Stimulated activated CD4-positive, alpha-beta T cell treated with anti-CD3 and anti-CD28 coated beads, Interleukin-4, amount 100 ng/mL, for 48 hours (primary cell): ENCODE results near the gene NLGN1.

Source experiments
- DNase-seq, 2 donors: peaks; one replicate each; pipeline ENCODE4 v3.0.0-alpha.2; 2020; ENCODE audit warnings: low read depth in 2 of 2

NLGN1 gene

GRCh38 chr3:174275336-174275735 is 877.8 kb downstream of the NLGN1 start:
- DNase-seq = no peak

GRCh38 chr3:174276826-174277225 is 879.3 kb downstream of the NLGN1 start:
- DNase-seq = no peak

DNA sequence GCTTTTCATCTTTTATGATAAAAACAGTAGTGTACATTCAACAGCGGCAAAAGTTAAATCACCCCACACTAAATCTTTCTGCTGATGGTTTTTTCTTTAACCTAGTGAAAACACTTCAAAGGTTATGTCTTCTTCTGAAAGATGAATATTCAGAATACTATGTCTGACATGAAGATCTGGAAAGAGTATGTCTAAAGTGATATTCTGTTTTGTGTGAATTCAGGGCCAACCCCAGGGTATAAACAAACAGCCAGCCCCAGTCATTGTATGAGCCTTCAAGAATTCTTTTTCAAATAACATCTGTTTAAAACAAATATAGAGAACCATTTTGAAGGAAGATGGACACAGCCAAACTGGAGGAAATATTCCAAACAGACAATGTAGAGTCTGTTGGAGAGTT is 880.5 kb downstream of the NLGN1 start:
- DNase-seq = no peak

GRCh38 chr3:174280186-174280585 is 882.6 kb downstream of the NLGN1 start:
- DNase-seq = no peak

DNA sequence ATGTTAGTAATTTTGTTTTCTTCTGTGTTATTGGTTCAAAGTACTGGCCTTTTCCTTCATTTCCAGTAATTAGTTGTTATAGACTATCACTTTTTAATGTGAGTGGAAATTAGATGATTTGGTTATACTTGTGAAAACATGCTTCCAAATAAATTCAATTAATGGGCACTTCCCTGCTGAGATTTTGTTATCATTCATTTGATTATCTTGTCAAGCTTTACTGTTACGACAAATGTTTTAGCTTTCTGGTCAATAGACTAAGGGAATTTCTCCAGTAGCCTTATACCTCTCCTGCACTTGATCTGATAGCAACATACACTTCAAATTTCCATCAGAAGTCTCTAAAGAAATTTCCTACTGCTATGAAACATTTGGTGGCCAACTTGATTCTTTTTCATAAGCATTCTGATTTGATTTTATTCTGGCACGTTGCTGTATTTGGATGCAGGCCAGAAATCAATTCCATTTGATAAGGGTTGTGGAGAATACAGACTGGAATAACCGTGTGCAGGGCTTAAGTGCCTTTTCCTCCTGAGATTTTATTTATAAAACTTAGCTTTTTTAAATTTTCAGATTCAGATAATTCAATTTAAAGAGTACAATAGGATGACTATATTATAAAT is 887.8 kb downstream of the NLGN1 start:
- no peak for DNase-seq

- DNase-seq = no peak
Observed at GRCh38 chr3:174287705-174288104, 890.2 kb downstream of the NLGN1 start.

- no peak for DNase-seq
Observed at GRCh38 chr3:174294616-174295015, 897.1 kb downstream of the NLGN1 start.

- no peak for DNase-seq
Observed at GRCh38 chr3:174295306-174296092, 898.0 kb downstream of the NLGN1 start.

DNA sequence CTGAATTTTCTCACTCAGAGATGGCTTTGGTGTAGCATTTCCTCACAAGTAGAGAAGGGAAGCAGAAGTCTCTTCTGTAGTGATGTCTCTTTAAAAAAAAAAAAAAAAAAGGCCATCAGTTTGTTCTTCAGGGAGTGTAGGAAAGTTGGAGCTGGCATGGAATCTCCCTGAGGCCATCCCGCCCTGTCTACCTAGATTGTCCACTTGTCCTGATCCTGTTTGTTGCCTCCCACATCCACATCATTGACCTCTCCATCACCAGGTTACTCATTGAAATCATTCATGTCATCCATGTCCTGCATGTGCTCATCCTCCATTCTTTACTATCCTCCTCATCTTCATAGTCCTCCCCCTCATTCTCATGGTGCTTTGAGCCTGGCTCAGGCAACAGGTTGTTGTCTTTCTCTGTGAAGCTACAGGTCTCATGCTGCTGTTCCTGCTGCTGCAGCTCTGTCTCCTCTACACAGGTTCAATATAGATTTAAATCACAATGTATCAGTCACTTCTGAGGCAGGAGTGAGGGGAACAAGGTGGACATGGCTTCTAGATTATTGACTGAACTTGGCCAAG is 905.3 kb downstream of the NLGN1 start:
- DNase-seq = no peak

DNA sequence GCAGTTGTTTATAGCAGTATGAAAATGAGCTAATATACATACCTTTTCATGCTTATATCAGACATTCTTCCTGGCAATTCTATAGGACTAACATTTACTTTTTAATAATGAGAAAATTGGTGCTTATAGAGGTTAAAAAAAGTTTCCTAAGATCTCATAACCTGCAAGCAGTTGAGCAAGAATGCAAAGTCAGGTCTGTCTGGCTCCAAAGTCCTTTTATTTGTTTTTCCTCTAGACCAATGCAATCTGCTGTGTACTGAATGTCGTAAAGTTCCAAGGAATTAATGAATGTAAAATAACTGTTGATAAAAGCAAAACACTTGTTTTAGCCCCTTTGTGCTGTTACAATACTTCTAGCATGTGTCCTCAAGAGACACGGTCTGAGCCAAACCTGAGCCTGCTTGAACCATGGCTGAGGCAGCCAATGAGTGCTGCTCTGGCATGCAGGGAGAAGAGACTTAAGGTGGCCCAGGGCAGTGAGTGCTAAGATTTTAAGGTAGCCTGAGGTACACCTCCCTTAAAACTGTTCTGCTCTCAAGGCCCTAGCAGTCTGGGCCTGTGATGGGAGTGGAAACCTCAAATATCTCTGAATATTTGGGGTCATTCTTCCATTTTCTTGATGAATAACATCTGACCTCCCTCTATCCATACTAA is 906.5 kb downstream of the NLGN1 start:
- DNase-seq = no peak

GRCh38 chr3:174308736-174309135 is 911.2 kb downstream of the NLGN1 start:
- DNase-seq = no peak

DNA sequence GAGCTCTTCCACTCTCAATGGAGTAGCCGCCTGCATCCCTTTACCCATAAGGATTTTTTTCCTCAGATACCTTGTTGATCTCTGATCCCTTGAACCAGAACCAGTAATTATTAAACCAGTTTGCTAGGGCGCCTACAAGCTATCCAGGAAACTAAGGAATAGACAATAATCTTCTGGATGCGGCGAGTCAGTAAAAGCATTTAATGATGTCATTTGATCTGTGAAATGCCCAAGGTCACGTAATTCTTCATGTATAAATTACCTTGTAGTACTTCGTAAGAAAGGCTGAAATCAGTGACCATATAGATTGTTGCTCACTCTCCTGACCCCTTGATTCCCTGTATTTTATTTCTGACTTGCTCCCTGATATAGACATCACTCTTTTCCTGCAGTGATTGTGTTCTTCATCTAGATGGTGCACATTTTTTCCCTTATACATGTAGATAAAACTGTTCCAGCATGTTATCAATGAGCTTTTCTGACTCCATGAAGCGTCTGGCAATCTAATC is 913.0 kb downstream of the NLGN1 start:
- DNase-seq = no peak

DNA sequence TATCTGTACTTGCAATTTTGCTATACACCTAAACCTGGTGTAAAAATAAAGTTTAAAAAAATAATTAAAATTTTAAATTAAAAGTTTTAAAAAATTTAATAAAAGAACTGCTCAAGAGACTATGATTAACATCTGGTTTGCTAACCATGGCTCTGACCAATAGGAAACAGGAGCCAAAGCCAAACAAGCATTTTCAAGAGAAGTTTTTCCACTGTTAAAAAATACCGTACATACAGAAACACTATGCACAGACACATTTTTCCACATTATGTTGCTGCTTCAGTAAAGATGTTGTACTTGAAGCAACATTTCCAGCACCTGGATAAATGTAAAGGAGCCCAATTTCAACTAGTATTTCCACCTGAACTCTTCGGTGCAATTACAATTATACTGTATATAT is 917.7 kb downstream of the NLGN1 start:
- DNase-seq = no peak

- no peak for DNase-seq
Observed at GRCh38 chr3:174317005-174317404, 919.5 kb downstream of the NLGN1 start.

DNA sequence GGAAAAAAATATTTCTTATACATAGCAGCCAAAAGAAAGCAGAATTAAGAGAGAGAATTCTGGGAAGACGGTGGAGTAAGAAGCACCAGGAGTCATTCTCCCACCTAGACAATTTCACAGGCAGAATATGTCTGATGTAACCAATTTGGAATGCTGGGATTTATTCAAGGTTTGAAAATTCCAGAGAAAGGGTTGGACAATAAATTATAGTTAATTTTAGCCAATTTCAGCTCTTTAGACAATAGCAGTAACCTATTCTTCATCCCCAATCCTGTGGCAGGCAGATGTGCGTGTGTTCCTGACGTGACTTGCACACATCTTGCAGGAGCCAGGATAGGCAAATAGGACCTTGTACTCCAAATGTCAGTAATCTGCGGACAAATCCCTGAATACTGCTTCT is 920.6 kb downstream of the NLGN1 start:
- DNase-seq = no peak

DNA sequence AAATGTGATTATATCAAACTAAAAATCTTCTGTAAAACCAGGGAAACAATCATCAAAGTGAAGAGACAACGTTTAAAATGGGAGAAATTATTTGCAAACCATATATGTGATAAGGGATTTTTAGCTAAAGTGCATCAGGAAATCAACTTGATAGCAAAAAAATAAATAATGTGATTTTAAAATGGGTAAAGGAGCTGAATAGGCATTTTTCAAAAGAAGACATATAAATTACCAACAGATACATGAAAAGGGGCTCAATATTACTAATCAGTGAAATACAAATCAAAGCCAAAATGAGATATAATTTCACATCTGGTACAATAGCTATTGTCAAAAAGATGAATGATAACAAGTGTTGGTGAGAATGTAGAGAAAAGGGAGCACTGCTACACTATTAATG is 924.0 kb downstream of the NLGN1 start:
- no peak for DNase-seq

DNA sequence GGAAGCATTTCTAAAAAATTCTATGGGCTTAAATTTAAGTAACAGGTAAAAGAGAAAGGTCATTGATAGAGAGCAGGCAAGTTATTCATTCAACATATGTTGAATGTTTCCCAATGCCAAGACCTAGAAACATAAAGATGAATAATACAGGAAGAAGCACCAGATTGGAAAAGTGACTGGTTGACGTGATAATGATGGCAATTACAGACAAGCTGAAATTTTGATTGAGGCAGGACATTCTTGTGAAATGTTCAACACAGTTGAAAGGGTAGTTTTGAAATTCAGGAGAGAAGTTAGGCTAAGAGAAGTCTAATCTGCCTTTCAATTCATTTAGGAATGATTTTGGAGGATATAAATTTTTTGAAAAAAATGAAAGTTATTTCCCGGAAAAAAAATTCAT is 925.2 kb downstream of the NLGN1 start:
- DNase-seq = no peak

DNA sequence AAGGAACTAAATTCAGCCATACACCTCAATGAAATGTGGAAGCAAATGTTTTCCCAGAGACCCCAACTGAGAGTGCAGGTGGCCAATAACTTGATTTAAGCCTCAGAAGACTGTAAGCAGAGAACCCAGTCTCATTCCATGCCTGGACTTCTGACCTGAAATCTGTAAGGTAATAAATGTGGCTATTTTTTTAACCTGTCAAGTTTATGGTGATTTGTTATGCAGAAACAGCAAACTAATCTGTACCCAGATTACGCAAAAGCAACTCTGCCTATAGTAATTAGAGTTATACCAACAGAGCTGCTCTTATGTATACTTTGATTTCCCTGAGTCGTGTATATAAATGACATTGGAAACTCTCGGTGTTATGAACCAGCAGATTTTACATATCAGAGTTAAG is 927.6 kb downstream of the NLGN1 start:
- DNase-seq = no peak

DNA sequence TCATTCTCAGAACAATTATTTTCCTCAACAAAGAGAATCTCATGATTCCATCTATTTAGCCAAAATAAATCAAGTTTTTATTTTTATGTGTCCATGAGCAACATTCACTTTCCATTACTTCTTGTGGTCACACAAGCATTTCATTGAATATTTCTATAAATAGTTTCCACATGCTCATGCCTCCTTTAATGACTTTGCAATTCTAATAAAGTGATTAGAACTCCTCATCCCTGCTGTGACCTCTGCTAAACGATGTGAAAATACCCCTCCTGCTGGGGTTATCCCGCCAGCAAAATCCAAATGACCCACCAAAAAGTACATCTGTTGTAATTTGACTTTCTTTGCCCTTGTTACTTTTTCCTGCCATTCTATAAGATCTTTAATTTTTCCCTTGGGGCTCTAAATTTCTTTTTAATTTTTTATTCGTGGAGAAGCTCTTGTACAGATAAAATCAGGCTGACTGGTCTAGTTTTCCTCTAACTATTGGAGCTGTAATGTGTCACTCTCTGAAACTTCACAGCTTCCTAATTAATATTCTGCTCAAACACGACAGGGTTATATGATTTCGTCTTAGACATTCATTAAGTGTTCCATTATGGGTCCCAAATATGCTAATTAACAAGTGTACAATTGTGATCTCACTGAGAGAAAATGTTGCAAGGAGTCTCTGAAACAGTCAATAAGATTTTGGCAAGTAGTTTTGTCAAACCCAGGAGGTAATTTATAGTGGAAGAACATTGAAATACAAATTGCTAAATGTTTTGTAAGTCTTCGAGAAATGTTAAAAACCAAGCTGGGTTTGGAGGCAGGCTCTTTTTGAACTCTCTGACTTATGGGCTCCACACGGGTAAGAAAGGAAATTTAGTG is 928.5 kb downstream of the NLGN1 start:
- no peak for DNase-seq

- no peak for DNase-seq
Observed at GRCh38 chr3:174329321-174329720, 931.8 kb downstream of the NLGN1 start.

DNA sequence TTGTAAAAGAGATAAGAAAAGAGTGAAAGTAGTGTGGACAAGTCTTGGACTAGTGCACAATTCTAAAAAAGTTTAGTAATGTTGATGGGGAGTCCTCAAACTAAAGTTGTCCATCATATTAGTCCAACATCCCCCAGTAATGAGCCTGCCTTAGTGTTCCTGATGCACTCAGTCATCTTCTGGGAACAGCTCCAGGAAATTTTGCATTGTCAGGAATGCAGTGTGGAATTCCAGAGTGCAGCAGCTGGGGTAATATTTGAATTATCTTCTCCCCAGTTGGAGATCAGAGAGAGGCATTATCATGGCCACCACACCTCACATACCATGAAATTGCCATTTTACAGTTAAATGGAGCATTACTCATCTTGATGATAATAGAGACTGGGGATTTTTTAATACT is 932.8 kb downstream of the NLGN1 start:
- DNase-seq = no peak
